ENCODE data around the gene VPREB1.

DNA sequence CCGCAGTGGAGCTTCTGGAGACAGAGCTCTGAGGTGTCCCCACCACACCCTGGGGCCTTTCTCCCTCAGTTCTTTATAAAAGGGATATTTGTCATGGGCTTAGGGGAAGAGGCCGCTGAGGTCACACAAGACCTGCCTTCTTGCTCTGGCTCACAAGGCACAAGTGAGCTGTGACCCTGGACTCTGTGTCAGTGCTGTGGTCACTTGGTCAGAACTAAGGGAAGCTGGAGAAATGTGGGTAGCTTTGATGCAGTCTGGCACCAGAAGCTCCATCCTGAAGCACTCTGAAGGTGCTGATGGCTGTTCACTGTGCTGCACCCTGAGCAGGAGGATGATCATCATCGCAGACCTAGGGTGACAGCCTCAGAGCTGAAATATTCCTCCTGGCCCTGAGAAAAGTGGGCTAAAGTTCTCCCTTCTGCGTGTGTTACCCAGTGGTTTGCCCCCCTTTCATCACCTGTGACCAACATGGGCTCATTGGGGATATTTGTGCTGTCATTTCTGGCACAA lies 28.1 kb upstream of the VPREB1 start:
- no peak for TF ChIP-seq POLR2AphosphoS5 (IDR thresholded peaks at IDR 0.05; ENCODE audit: insufficient read depth in 1 of 2, low read depth in 1 of 2)
- TF ChIP-seq, protein P1, sequence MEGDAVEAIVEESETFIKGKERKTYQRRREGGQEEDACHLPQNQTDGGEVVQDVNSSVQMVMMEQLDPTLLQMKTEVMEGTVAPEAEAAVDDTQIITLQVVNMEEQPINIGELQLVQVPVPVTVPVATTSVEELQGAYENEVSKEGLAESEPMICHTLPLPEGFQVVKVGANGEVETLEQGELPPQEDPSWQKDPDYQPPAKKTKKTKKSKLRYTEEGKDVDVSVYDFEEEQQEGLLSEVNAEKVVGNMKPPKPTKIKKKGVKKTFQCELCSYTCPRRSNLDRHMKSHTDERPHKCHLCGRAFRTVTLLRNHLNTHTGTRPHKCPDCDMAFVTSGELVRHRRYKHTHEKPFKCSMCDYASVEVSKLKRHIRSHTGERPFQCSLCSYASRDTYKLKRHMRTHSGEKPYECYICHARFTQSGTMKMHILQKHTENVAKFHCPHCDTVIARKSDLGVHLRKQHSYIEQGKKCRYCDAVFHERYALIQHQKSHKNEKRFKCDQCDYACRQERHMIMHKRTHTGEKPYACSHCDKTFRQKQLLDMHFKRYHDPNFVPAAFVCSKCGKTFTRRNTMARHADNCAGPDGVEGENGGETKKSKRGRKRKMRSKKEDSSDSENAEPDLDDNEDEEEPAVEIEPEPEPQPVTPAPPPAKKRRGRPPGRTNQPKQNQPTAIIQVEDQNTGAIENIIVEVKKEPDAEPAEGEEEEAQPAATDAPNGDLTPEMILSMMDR (IDR thresholded peaks at IDR 0.05): no peak
- no peak for TF ChIP-seq POLR2A (IDR thresholded peaks at IDR 0.05)
